NCI-H187 (cell line): Measurements from ENCODE around the gene C1QTNF6.
A peak's percentile ranks its signal among the peaks of the same experiment; 100 is the strongest.
"Not testable (repeated sequence)": the region's sequence is repeated elsewhere in the genome, so short reads cannot be mapped to it uniquely, and the experiment has no call there.

Experiments used
- DNase-seq, 2 experiments: peaks; one replicate each; lab custom pipeline; 2025; lab: John Stamatoyannopoulos, UW

C1QTNF6 gene

DNA sequence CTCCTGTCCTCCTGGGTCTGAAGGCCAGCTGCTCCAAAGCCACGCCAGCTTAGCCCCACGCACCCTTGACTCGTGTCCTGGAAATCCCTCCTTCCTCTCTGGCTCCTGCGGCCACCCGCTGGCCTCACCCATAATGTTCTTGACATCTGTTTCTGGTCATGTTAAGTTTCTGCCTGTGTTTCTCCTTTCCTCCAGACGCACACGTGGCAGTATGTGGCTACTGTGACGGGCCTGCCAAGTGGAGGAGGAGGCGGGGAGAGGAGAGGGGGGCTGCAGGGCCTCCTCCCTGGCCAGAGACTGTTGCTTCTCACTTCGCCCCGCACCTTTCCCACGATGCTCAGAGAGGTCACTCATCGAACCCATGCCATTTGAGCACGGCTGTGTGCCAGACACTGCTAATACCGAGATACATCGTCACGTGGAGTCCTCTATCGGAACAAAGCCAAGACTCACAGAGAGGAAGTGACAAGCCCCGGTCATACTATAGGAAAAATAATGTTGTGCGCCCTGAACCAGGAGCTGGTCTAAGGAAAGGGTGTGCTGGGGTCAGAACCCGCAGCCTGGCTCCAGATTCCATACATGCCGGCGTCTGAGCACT lies 11.5 kb downstream of the C1QTNF6 start:
- DNase-seq = no peak

DNA sequence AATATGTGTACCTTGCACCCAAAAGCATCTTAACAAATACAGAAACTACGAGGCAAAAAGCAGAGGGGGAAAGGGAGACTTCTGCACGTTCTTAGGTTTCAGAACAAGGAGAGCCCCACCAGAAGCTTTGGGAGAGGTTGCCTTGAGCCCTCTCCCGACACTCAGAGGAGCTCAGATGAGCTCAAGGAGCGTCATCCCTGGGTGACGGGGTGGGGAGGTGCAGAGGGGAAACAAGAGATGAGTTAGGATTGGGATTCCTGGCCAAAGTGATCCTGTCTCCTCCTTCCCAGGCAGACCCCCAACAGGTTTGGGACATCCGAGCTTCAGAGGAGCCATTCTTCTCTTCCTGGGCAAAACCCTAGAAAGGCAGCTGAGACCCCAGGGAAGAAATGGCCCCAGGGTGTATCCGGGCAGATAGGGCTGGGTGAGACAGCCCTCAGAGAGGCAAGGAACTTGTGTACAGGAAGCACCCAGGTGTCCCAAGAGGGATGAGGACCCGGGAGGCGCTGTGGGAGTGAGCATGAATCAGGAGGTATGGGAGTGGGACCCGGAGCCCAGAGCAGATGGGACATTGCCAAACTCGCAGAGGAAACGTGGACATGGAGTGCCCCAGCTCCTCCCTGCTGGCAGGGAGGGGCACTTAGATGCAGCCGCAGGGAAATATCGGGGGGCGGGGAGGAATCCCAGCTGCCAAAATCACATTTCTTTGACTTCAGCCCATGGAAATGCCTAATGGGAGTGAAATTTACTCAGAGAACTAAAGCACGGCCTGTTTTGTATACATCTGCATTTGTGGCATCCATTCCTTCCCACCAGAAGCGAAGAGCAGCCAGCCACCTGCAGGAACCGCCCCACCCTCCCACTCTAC lies 12.4 kb downstream of the C1QTNF6 start:
- DNase-seq = no peak

DNA sequence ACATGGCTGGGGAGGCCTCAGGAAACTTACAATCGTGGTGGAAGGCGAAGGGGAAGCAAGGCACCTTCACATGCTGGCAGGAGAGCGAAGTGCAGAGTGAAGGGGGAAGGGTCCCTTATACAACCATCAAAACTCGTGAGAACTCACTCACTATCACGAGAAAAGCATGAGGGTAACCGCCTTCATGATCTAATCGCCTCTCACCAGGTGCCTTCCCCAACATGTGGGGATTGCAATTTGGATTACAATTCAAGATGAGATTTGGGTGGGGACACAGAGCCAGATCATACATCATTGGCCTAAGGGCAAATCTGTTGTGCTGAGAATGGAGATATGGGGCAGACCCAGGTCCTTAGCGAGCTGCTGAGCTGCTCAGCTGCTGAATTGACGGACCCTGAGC lies 13.1 kb downstream of the C1QTNF6 start:
- DNase-seq = no peak

DNA sequence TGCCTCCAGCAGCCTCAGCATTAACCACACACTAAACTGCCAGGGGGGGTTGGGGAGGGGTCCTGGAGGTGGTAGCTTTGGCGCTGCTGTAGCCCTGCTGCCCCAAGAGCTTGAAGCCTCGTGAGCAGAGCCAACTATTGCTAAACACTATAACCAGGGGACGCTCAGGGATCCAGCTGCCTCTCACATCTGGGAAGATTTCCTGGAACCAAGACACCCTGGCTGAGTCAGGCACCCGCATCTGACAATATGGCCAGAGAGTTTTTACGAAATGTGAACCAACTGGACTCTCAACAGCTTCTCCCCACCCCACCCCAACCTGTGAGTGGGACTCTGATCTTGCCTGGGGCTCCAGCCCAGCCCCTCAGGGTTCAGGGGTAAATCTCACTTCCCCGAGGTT lies 14.3 kb downstream of the C1QTNF6 start:
- no peak for DNase-seq

DNA sequence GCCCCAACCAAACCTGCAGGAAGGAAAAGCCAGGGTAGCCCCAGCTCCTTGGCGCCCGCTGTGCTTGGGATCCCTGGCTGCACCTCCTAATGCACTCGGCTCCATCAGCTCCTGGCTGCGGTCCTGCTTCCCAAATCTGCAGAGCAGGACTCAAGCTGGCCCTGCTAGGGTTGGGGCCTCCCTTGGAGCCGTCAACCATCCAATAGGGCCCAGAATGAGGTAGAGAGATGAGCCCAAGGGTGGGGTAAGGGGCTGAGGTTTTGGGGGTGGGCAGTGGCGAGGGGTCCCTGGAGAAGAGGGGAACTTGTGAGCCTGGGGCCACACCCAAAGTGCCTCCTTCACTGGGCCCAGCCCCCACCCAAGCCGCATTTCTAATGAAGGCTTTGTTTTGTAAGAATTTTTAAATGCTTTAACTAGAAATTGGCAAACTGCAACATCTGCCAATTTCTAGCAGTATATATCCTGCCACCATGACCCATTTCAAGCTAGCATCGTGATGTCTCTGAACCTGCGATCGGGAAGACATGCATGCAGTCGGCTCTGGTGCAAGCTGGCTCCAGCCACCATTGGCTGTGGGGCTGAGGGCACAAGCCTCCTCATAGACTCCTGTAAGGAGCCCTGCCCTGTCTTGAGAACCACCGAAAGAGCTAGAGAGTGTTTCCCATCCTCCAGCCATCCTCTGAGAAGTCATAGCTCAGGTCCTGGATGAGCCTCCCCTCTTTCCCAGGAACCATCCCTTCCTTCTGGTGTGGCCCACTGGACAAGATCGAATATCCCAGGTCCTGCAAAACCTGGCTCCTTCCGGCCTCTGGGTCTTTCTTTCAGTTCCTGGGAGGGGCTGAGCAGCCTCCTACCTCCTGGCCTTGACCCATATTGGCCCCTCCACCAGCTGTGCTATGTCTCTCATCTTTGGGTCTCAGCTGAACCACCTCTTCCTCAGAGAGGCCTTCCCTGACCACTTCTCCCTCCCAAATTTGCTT lies 15.5 kb downstream of the C1QTNF6 start:
- no peak for DNase-seq

DNA sequence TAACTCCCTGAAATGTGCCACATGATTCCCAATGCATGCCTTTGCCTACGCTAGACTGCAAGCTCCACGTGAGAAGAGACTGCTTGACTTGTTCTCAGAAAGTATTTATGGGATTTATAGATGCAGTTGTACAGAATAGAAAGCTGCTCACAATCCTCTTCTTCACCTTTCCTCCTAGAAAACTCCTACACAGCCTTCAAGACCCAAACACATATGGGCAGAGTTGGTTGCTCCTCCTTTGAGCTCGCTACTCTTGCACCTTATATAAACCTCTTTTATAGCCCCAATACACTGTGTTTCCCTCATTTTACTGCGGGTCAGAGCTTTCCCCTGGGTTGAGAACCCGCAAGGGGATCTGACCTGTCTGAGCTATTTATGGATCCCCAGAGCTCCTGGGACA lies 16.4 kb downstream of the C1QTNF6 start:
- DNase-seq = no peak

DNA sequence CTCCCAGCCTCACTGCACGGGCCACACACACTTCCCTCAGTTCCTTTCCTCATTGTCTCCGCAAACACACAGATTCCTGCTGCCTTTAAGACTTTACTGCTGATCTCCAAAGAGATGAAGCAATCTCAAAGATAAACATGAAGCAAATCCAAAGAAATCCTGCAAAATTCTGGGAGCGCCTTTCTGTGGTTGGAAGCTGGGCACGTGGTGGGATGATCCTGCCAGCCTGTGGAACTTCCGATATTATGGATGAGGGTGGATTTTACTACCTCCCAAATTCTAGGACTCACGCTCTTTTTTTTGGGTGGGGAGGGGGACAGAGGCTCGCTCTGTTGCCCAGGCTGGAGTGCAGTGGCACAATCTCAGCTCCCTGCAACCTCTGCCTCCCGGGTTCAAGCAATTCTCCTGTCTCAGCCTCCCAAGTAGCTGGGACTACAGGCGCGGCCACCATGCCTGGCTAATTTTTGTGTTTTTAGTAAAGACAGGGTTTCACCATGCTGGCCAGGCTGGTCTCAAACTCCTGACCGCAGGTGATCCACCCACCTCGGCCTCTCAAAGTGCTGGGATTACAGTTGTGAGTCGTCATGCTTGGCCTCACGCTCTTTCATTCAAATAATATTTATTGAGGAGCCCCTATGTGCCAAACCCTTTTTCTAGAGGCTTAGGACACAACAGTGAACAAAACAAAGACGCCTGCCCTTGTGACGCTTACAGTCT lies 17.2 kb downstream of the C1QTNF6 start:
- not testable (repeated sequence) for DNase-seq

DNA sequence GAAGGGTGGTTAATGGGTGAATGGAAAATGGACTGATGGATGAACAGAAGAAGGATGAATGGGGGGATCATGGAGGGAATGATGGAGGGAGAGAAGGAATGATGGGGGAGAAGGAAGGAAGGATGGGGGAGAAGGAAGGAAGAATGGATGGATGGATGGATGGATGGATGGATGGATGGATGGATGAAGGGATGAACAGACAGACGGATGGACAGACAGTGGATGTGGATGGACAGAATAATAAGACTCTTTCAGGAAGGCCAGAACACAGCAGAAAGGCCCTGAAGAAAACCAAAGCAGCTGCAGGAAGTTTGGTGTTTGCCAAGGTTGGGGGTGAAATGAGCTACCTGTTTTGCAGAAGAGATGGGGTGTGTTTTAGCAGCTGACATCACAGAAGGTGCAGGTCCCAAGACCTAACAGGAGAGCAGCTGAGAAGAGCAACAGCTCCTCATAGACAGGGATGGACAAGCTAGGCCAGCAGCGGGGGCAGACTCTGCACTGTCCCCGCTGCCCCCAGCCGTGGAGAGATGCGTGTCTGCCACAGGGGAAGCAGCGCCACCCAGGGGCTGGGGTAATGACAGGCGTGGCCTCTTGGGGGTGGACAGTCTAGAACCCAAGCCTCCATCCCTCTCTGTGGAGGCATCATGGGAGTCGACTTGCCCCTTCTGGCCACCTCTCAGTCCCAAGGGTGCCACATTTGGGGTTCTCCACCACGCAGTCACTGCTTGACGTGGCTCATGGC lies 17.9 kb downstream of the C1QTNF6 start:
- no peak for DNase-seq

DNA sequence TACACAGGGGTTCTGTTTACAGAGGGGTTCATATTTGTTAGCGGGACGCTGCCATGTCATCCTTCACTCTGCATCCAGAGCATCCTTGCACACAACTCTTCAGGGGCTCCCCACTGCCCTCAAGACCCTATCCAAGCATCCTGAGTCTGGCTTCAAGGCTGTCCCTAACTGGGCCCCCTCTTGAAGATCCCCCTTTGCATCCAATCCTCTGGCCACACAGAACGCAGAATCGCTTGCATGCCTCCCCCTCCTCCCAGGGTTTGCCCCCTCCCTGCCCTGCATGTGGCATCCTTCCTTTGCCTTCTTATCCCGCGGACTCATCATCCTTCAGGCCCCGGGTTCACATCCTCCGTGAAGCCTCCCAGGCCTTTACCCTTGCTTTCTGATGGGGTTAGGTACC lies 18.6 kb downstream of the C1QTNF6 start:
- DNase-seq = no peak

DNA sequence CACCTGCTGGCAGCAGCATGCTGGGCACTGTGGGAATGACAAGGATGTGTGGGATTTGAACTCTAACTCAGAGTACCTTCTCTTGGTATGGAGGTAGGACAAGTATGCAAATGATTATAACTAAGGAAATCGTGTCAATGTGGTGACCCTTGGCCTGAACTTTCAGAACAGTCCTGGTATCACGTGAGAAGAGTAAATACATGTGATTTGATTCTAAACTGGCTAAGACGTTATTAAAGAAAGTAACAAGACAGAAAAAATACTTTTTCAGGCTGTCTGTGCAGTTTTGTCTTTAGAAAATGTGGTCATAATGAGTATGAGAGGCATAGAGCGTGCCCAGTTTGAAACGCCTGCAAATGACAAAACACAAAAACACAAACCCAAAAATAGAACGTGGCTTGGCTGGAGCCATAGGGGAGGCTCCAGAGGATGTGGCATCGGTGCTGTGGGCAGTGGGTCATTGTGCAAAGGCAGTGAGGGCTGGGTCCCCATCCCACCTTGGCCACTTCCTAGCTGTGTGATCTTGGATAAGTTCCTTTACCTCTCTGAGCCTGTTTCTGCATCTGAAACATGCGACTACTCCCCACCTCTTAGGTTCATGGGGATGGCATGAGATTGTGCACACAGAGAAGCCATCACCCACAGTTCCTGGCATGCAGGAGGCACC lies 19.9 kb downstream of the C1QTNF6 start:
- no peak for DNase-seq

DNA sequence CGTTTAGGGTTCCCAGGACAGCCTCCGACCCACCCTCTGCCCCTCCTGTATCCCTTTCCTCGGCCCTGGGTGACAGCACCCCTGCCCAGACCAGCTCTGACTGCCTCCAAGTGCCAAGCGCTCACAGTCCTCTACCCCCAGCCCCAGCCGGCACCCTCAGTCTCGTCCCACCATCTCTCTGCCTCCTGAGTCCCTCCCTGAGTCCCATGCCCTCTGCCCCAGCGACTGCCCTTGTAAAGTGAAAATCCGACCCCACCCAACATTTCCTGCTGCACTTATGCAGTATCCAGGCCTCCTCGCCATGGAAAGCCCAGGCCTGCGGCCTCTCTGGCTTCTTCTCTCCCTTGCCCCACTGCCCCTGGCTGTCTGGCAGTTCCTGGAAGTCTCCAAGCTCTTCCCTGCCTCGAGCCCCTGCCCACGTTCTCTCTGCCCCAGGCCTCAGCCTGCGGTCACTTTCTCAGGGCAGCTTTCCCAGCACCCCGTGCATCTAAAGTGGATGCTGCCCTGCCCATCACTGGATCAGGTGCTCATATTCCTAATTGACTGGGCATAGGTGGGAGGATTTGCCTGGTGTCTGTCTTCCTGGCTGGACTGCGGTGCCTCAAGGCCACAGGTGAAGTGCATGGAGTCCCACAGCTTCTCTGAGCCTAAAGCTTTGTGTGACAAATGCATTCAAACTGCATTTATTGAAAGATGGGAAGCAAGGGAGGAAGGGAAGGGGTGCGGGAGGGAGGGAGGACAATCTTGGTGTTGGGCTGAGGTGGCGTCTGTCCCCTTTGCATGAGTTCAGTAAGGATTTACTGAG lies 20.7 kb downstream of the C1QTNF6 start:
- no peak for DNase-seq

DNA sequence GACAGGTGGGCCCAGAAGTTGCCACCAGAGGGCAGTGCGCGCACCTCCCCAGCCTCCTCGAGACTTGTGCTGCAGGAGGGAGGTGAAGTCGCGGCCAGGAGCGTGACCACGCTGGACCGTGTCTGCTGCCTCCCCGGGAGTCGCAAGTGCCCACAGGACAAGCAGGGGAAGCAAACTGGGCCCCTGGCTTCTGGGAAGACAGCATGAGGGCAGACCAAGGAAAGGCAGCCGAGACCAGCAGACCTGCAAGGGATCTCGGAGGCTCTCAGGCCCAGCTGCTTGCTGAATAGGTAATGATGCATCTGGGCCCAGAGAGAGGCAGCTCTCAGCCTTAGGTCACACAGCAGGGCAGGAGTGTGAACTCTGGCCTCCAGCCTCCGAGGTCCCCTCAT lies 21.4 kb downstream of the C1QTNF6 start:
- peak in 1 of 2 experiments; percentile 13 for DNase-seq

DNA sequence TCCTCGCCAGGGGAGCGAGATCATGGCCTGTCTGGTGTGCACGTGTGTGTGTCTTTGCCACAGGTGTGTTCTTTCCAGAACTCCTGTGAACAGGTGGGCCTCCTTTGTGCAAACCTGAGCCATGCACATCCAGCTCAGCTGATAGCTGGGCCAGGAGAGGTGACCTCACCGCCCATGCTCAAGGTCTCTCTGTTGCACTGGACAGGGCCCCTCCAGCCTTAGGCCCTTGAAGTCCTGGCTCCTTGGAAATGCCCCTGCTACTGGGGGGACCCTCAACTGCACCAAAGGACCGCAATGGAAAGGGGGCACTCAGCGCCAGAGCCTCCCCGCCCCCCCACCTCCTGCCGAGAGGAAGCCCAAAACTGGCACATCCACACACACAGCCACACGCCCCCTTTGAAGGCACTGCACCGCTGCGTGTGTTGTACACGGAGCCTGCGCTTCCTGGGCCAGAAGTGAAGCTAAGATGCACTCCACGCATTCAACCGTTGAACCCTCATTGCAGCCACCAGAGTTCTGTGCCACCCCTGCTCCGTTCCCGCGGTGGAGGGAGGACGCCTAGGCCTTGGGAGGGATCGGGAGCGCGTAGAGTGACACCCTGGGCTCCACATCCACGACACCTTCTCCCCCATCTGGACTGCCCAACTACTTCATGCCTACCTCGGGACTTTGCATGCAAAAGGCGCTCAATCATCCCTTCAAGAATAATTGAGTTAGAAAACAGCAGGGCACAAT lies 21.9 kb downstream of the C1QTNF6 start:
- no peak for DNase-seq

DNA sequence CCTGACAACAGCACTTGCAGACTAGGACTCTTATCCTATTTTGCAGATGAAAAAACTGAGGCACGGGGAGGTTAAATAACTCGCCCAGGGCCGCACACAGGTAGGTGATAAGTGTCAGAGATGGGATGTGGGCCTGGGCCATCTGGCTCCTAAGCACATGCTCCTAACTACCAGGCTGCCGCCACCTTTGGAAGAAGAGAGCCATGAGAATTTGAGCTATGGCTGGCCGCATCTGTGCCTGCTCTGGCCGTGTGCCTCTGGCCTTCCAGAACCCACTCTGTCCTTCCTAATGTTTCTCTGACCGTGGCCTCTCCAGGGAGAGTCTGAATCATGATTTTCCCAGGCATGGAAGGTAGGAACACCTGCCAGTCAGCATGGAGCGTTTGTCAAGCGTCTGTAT lies 23.0 kb downstream of the C1QTNF6 start:
- DNase-seq = no peak

DNA sequence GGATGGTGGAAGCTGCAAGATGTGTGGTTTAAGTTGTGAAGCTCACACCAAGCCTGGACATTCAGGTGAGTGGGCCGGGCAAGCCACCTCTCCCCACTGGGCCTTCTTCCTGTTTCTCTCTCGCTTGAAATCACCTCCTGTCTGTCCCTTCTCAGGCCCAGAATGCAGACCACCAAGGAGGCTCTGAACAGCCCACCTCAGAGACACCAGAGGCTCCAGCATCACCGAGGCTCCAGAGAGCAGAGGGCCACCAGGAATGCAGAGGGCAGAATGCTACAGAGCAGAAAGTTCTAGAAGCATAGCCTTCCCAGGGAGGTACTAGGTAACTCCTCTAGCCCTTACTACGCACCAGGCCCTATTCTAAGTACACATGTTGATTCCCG lies 23.6 kb downstream of the C1QTNF6 start:
- DNase-seq = no peak

DNA sequence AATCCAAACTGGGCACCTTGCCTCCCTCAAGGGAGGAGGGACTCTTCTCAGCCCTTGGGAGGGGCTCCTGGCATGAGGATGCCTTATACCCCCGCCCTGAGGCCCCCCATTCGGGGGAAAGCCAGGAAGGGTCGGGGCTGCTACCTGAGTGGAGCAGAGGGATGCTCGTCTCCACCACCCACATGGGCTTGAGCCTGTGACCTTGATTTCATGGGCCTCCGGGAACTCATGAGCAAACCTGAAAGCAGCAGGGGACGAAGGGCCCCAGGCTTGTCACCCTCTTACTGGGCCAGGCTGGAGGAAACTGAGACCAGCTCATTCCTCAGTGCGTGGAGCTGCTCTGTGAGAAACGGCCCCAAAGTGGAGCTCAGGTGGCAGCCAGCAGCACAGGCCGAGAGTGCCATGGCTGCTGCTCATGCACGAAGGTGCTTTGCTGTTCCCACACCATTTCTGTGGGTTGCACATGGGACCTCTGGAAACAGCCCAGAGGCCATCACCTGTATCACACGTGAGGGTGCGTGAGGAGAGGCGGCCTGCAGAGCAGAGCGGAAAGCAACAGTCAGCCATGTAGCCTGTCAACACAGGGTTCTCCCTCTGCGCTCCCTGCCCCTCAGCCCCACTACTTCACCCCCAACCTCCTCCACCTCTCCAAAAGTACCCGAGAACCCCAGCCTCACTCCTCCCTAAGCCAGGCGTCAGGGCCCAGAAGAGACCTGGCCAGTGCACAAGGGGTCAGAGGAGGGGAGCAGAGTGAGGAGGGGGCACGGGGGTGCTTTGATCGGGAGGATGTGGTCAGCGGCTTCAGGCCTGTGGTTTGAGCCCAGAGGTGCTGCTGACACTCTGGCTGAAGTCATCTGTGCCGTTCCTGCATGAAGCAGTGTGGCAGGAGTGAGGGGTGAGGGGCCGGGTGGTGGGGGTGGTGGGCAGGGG lies 24.2 kb downstream of the C1QTNF6 start:
- no peak for DNase-seq

DNA sequence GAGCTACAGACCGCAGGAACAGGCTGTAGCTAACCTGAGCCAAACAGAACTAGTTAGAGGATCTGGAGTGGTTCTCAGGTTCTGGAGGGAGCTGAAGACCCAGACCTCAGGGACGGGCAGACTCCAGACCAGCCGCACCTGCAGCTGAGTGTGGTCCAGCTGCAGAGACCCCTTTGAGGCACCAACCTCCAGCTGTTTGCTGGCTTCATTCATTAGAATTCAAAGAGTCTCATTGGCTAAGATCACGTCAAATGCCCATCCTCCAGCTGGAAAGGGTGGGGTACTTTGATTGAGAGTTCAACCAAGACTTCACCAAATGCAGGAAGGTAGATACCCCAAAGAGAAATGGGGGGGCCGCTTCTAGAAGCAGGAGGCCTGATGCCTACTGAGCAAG lies 25.0 kb downstream of the C1QTNF6 start:
- no peak for DNase-seq
